H1 (cell line): Measurements from ENCODE around the gene GAD2.

Experiments
- CEBPB ChIP-seq: IDR thresholded peaks from 2 replicates; pipeline ENCODE4 v1.6.1; 2012; ENCODE audit warnings: low read depth, low read length
- CTCF ChIP-seq, 3 experiments: IDR thresholded peaks; 1 replicate in 2 of 3; 2 replicates in 1 of 3; pipeline versions ENCODE4 v1.5.1 to v1.6.1; 2011; ENCODE audit warnings: low read length in 3 of 3, mild to moderate bottlenecking in 3 of 3, inconsistent platforms in 2 of 3, low read depth in 1 of 3, moderate library complexity in 1 of 3; ENCODE audit not compliant: insufficient read depth in 1 of 3; ENCODE audit errors: control extremely low read depth in 1 of 3
- EZH2 ChIP-seq: fragments of 200-600 bp; sonication (generic); IDR thresholded peaks from 2 replicates; pipeline ENCODE4 v1.7.1; 2012; ENCODE audit warnings: low read depth, mild to moderate bottlenecking, moderate library complexity, low read length, inconsistent platforms; ENCODE audit not compliant: severe bottlenecking
- GTF2F1 ChIP-seq: IDR thresholded peaks from 2 replicates; pipeline ENCODE4 v1.6.1; 2012; ENCODE audit warnings: low read depth, low read length, improper control_type of control experiment, borderline replicate concordance
- JUN ChIP-seq: IDR thresholded peaks from 2 replicates; pipeline ENCODE4 v1.6.1; 2011; ENCODE audit warnings: low read depth, mild to moderate bottlenecking, improper control_type of control experiment, low read length
- KDM1A ChIP-seq: fragments of 200-600, 300-600 bp; sonication (generic); IDR thresholded peaks from 2 replicates; pipeline ENCODE4 v1.7.1; 2016; ENCODE audit warnings: mild to moderate bottlenecking, low read length, borderline replicate concordance
- POLR2AphosphoS5 ChIP-seq: IDR thresholded peaks from 2 replicates; pipeline ENCODE4 v1.6.1; 2011; ENCODE audit warnings: low read depth, low read length

- TF ChIP-seq CEBPB: no peak
- TF ChIP-seq JUN: no peak
- no peak for TF ChIP-seq POLR2AphosphoS5
- no peak for TF ChIP-seq CTCF (IDR thresholded peaks at IDR 0.05; ENCODE audit: control extremely low read depth in 1 of 3, insufficient read depth in 1 of 3, low read depth in 1 of 3, low read length in 3 of 3)
- no peak for TF ChIP-seq GTF2F1
- TF ChIP-seq KDM1A: no peak
- no peak for TF ChIP-seq EZH2
Observed at GRCh38 chr10:26222563-26222962, 6.0 kb downstream of the GAD2 start.
